GM12873 (cell line): ENCODE measurements around the gene HAUS8.

Experiments
- CTCF ChIP-seq: IDR thresholded peaks from 2 replicates; pipeline ENCODE4 v1.5.1; 2012; ENCODE audit warnings: low read depth, mild to moderate bottlenecking, moderate library complexity, low read length, control low read depth; ENCODE audit not compliant: insufficient read depth; ENCODE audit errors: missing control alignments

The HAUS8 gene

GRCh38 chr19:17078036-17078919 lies 3.0 kb upstream of the HAUS8 start:
- TF ChIP-seq CTCF: no peak

- no peak for TF ChIP-seq CTCF
These were observed 2.3 kb upstream of the HAUS8 start for GRCh38 chr19:17077447-17078028.

GRCh38 chr19:17076543-17076991 lies 1.3 kb upstream of the HAUS8 start:
- TF ChIP-seq CTCF: no peak

- TF ChIP-seq CTCF: no peak
These were observed 751 bp upstream of the HAUS8 start for GRCh38 chr19:17075864-17076542.

GRCh38 chr19:17074634-17075034 lies 618 bp downstream of the HAUS8 start:
- TF ChIP-seq CTCF: no peak

GRCh38 chr19:17073869-17074633 lies 1.2 kb downstream of the HAUS8 start:
- no peak for TF ChIP-seq CTCF
